Prostate gland (tissue), 2 donors: ENCODE measurements around the gene SBF2. TPM values are rescaled to one million over a fixed set of nuclear protein-coding genes. Genes with fewer than 3 reads are reported as not detected.

Experiments
- DNase-seq: peaks from one replicate; pipeline ENCODE4 v3.0.0-alpha.2; 2019; ENCODE audit warnings: low spot score
- H3K27ac ChIP-seq, 2 donors: fragments of 200-600 bp; sonication (generic); 2 replicates each; pipeline ENCODE4 v1.5.1; 2017 to 2019
- H3K27me3 ChIP-seq: fragments of 200-600 bp; sonication (generic); replicated peaks from 2 replicates; pipeline ENCODE4 v1.5.1; 2019; ENCODE audit not compliant: insufficient read depth
- H3K36me3 ChIP-seq, 2 donors: fragments of 200-600 bp; sonication (generic); 1 replicate in 1 of 2; 2 replicates in 1 of 2; pipeline versions ENCODE4 v1.5.1 to v1.8.1; 2017 to 2019
- H3K4me1 ChIP-seq: fragments of 200-600 bp; sonication (generic); replicated peaks from 2 replicates; pipeline ENCODE4 v1.5.1; 2019
- H3K4me3 ChIP-seq, 2 donors: fragments of 200-600 bp; sonication (generic); 2 replicates each; pipeline ENCODE4 v1.5.1; 2017 to 2019
- H3K9me3 ChIP-seq: fragments of 200-600 bp; sonication (generic); 2 replicates; pipeline ENCODE4 v1.5.1; 2017
- POLR2A ChIP-seq: fragments of 450-650 bp; IDR thresholded peaks from one replicate; pipeline ENCODE4 v1.6.1; 2016; ENCODE audit warnings: antibody characterized with exemption, mild to moderate bottlenecking
- POLR2AphosphoS5 ChIP-seq: sonication (generic); formaldehyde crosslinking; IDR thresholded peaks from one replicate; pipeline ENCODE4 v1.6.1; 2017; ENCODE audit warnings: antibody characterized with exemption
- whole genome bisulfite sequencing: methylation state at CpG from one replicate; pipeline ENCODE4 v1.1.5; 2018; 5-methylcytosine and 5-hydroxymethylcytosine counted together
- intact Hi-C: fragments of 100-400 bp; cut with DNase I; formaldehyde crosslinking; loops from one replicate; pipeline ENCODE4 v1.14.2; 2022
- total RNA-seq, 2 donors: library from RNA; depleted of rRNA; stranded (reverse); fragments of >200 nt; gene quantifications; one replicate each; pipeline ENCODE4 v1.1.0, GENCODE V29; 2016
- TF ChIP-seq, protein P1 (sequence below), 4 experiments: fragments of 200-600 bp in 2 of 4; fragments of 450-650 bp in 2 of 4; sonication (generic) in 2 of 4; IDR thresholded peaks; 1 replicate in 3 of 4; 2 replicates in 1 of 4; pipeline ENCODE4 v1.5.1; 2016 to 2019; ENCODE audit warnings: antibody characterized with exemption in 4 of 4, mild to moderate bottlenecking in 2 of 4, moderate library complexity in 2 of 4

SBF2 gene
- total RNA-seq, 2 donors from 2014 or later = 35.9 to 56.7 TPM

DNA sequence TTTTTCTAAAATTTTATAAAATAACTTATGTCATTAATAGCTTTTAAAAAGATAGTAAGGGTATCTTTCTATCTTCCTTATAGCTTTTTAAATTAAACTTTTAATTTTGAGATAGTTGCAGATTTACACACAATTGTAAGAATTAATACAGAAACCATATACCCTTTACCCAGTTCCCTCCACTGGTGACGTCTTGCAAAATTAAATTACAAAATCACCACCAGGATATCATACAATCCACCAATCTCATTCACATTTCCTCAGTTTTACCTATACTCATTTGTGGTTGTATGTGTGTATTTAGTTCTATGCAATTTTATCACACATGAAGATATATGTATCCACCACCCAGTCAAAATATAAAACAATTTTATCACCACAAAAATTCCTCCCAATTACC, 10.0 kb downstream of the SBF2 start:
- intact Hi-C loops = no loop called here
- H3K4me1 ChIP-seq = no peaks in the 10 kb centered on the region
- TF ChIP-seq POLR2AphosphoS5 (no peak), POLR2A (no peak)
- TF ChIP-seq, protein P1, sequence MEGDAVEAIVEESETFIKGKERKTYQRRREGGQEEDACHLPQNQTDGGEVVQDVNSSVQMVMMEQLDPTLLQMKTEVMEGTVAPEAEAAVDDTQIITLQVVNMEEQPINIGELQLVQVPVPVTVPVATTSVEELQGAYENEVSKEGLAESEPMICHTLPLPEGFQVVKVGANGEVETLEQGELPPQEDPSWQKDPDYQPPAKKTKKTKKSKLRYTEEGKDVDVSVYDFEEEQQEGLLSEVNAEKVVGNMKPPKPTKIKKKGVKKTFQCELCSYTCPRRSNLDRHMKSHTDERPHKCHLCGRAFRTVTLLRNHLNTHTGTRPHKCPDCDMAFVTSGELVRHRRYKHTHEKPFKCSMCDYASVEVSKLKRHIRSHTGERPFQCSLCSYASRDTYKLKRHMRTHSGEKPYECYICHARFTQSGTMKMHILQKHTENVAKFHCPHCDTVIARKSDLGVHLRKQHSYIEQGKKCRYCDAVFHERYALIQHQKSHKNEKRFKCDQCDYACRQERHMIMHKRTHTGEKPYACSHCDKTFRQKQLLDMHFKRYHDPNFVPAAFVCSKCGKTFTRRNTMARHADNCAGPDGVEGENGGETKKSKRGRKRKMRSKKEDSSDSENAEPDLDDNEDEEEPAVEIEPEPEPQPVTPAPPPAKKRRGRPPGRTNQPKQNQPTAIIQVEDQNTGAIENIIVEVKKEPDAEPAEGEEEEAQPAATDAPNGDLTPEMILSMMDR (IDR thresholded peaks at IDR 0.05) = no peak
- WGBS = 85% methylated on average over 1 of the region's 1 CpG
- no peaks in the 10 kb centered on the region for H3K27me3 ChIP-seq
- no peak overlapping the region for H3K4me3 ChIP-seq
- no peaks in the 10 kb centered on the region for H3K36me3 ChIP-seq
- no peaks in the 10 kb centered on the region for H3K9me3 ChIP-seq
- no peak overlapping the region for H3K27ac ChIP-seq
- DNase-seq = no peak

DNA sequence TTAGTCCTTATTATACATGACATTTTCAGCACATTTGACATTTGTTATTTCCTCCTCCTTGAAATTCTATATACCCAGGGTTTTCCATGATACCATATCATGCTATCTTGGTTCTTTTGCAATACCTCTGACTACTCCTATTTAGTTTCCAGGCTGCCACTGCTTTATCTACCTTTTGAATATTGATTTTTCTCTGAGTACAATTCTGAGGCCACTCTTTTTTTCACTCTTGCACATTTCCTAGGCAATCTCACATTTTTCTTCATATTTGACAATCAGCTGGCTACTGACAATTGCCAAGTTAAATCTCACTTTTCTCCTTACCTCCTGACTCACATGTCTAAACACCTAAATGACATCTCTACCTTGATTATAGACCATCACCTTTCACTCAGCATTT, 11.9 kb downstream of the SBF2 start:
- TF ChIP-seq, protein P1 (IDR thresholded peaks at IDR 0.05) = no peak
- no peak for TF ChIP-seq POLR2AphosphoS5
- no peak for TF ChIP-seq POLR2A
- H3K27me3 ChIP-seq = no peaks in the 10 kb centered on the region
- H3K27ac ChIP-seq = no peak overlapping the region
- no peaks in the 10 kb centered on the region for H3K36me3 ChIP-seq
- no peak for DNase-seq
- no peaks in the 10 kb centered on the region for H3K4me1 ChIP-seq
- intact Hi-C loops = no loop called here
- no peak overlapping the region for H3K4me3 ChIP-seq
- no peaks in the 10 kb centered on the region for H3K9me3 ChIP-seq

DNA sequence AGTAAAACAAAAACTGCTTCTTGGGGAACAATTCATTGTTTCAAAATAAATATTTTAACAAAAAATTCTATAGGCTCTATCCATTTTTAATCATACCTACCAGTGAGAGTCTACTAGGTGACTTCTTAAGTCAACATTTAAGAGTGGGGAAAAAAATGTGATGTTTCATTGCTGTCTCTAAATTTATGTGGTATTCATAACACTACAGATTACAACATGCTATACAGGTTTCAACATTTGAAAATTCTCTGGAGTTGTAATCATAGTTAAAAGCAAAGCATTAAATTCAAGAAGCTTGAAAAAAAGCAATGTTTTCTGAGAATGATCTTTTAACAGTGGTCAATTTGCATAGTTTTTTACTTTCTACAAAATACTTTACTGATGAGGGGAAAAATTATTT, 18.3 kb downstream of the SBF2 start:
- no peaks in the 10 kb centered on the region for H3K36me3 ChIP-seq
- intact Hi-C loops = no loop called here
- no peak for DNase-seq
- H3K9me3 ChIP-seq = no peaks in the 10 kb centered on the region
- H3K4me3 ChIP-seq = no peak overlapping the region
- TF ChIP-seq POLR2AphosphoS5 = no peak
- TF ChIP-seq, protein P1 (IDR thresholded peaks at IDR 0.05) = no peak
- no peak for TF ChIP-seq POLR2A
- no peaks in the 10 kb centered on the region for H3K4me1 ChIP-seq
- no peaks in the 10 kb centered on the region for H3K27me3 ChIP-seq
- no peak overlapping the region for H3K27ac ChIP-seq

DNA sequence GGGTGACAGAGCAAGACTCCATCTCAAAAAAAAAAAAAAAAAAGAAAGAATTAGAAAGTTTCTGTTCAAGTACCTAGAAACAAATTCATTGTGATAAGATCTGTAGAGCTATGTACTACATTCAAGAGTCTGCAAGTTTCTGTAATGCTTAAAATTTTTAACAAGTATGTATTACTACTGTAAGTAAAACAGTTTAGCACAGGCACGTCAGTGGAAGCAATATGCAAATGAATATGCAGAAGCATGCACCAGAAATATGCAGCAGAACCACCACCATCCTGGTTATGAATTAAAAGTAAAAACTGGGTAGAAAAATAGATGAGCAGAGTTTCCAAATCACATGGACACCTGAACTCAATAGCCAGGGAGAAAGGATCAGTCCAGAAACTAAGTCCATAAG, 19.3 kb downstream of the SBF2 start:
- intact Hi-C loops = no loop called here
- no peak for TF ChIP-seq POLR2A
- TF ChIP-seq, protein P1 (IDR thresholded peaks at IDR 0.05) = no peak
- no peak for TF ChIP-seq POLR2AphosphoS5
- Histone ChIP-seq H3K4me3 (no peak overlapping the region), H3K9me3 (no peaks in the 10 kb centered on the region), H3K27ac (no peak overlapping the region), H3K4me1 (no peaks in the 10 kb centered on the region), H3K27me3 (no peaks in the 10 kb centered on the region), H3K36me3 (no peaks in the 10 kb centered on the region)
- 38% methylated on average over 1 of the region's 1 CpG for WGBS
- no peak for DNase-seq

DNA sequence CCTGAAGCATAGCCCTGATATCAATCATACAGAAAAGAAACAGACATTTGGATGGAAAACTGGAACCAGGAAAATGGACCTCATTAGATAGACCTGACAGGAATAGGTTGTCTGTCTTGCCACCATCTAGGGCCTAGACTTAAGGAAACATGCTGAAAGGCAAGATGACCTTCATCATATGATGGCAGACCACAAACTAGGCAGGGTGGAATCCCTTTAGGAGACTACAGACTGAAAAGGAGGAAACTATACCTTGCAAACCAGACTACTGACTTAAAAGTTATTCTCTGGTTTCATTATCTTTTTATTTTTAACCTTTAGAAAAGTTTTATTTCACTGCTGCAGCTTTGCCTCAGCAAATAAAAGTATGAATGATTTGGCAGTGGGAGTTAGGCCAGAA, 20.3 kb downstream of the SBF2 start:
- Histone ChIP-seq H3K4me3 (no peak overlapping the region), H3K4me1 (no peaks in the 10 kb centered on the region), H3K9me3 (no peaks in the 10 kb centered on the region), H3K27me3 (no peaks in the 10 kb centered on the region), H3K27ac (no peak overlapping the region), H3K36me3 (no peaks in the 10 kb centered on the region)
- TF ChIP-seq, protein P1 (IDR thresholded peaks at IDR 0.05) = no peak
- TF ChIP-seq POLR2A (no peak), POLR2AphosphoS5 (no peak)
- DNase-seq = no peak
- intact Hi-C loops = no loop called here
